NCI-H748 treated with DMSO at 0.1 percent for 48 hours (cell line): Measurements from ENCODE around the gene SLC24A3.

Experiments used
- DNase-seq: peaks from one replicate; lab custom pipeline; 2025; lab: John Stamatoyannopoulos, UW

The SLC24A3 gene

GRCh38 chr20:19271879-19272651 is 59.6 kb downstream of the SLC24A3 start:
- DNase-seq: no peak

- no peak for DNase-seq
Observed at GRCh38 chr20:19272976-19273654, 60.7 kb downstream of the SLC24A3 start.

DNA sequence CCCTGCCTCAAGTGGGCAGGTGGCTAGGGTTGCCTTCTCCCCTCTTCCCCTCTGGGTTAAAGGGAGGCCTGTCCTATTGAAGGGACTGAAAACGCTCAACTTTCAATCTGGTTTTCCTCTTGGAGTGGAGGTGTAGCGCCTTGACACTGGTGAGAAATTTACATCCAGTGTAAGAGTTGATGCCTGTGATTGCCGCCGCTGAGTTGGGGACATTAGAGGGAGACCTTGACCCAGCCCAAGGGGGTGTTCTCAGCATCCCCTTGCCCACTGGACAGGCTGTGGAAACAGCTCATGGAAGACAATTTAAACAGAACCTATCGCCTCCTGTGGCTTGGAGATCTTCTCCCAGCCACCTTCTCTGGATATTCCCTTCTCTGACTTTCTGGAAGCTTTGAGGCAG is 61.6 kb downstream of the SLC24A3 start:
- DNase-seq: no peak

DNA sequence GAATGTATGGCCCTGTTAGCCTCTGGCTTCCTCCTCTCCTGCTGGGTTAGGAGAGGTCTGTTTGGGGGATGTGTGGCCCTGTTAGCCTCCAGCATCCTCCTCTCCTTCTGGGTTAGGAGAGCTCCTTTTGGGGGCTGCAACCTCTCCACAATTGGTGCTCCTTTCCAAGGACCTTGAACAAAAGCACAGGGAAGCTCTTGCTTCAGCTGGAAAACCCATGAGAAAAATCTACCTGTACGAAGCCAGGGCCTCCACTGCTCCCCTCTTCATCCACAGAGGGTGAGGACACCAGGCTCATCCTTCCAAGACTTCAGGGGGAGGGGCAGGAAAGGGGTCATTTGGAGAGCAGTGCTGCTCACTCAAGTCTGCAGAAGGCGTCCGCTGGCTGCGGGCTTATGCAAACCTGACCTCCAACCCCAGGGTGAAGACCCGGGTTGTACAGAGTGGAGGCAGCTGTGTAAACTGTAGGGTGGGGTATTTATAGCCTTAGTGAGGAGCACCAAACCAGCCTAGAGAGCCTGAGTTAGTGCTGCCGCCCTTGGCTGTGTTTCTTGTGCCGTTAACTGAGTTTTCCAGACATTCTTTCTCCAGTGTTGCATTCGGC is 62.1 kb downstream of the SLC24A3 start:
- no peak for DNase-seq

DNA sequence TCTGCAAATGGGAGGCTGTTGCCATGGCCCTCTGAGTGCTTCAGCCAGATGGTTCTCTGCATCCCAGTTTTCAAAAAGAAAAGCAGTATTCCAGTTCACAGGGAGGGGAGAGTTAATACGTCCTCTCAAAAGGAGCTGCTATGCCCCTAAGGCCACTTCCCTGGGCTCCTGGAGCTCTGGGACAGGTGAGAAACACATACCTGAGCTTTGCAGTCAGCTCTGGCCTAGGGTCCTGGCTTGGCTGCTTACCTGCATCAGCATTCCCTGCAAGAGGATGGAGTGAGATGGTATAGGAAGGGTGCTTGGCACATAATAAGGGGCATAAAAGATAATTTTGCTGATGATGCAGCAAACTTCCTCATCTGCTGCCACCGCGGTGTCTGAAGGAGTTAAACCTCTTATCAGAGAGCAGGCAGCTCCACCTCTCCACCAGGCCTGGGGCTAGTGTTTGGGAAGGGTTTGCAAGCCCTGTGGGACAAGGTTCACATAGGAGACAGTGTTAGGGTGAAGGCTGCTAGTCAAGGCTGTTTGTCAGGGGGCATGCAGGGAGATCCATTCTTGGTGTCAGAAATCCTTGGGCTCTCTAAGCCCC is 62.7 kb downstream of the SLC24A3 start:
- no peak for DNase-seq

GRCh38 chr20:19275630-19276071 is 63.2 kb downstream of the SLC24A3 start:
- DNase-seq: no peak

DNA sequence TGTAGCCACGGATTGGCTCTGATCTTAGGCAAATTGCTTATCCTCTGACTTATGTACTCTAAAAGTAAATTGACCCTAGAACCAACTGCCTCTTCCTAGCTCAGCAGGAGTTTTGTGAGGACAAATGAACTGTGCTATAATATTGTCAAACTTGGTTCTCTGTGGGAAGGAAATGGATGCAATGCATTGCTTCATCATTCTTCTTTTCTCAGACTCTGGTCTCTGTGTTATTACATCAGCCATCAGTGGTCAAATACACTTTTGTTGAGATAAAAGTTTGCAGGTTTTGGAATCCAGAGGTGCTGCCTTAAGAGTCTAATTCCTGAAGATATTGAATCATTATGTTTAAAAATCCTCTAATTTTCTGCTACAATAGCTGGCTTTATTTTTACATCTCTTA is 64.9 kb downstream of the SLC24A3 start:
- DNase-seq: no peak

GRCh38 chr20:19283490-19284025 is 71.1 kb downstream of the SLC24A3 start:
- no peak for DNase-seq

DNA sequence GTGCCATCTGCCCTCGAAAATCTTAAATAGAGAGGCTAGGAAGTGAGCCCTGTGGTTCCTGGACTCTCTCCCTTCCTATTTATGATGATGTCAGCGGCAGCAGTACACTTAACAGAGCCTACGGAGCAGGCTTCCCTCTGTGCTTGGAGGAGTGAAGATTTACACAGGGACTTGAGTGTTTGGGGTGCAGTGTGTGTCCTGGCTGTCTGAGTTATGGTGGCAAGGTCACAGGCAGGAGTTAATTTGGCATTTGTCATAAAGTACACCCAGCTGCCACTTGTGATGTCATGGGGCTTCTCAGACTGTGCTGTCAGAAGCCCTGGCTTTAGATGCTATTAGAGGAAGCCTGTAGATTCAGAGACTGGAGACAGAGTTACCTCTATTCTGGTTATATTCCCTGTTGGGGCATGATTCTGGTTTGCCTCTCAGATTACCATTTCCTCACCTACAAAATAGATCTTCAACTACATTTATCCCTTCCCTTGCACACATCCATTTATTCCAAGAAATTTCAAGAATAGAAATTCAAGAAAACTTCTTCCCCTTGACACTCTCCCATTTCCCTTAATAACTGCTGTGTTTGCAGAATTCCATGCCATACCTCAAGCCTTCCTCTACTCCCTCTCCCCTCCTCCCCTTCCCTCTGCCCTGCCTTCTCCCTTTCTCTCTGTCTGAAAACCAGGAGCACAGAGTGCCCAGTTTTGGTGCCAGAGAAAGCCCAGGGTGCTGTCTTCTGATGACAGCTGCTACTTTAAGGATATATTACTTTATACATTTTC is 72.1 kb downstream of the SLC24A3 start:
- no peak for DNase-seq

- no peak for DNase-seq
Observed at GRCh38 chr20:19285436-19285835, 73.0 kb downstream of the SLC24A3 start.

GRCh38 chr20:19288061-19288460 is 75.6 kb downstream of the SLC24A3 start:
- no peak for DNase-seq

DNA sequence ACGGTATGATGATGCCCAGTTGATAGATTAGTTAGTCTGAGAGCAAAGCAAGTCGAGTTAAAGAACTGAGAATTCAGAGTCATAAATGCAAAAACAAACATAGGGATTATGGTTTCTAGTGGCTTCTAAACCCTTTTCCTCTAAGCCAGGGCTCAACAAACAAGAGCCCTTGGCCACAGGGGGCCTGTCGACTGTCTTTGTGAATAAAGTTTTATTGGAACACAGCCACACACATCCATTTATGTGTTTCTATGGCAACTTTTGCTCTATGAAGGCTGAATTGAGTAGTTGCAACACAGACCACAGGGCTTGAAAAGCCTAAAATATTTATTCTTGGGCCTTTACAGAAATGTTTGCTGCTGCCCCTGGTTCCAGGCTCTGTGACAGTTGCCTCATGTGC is 76.2 kb downstream of the SLC24A3 start:
- DNase-seq: no peak

DNA sequence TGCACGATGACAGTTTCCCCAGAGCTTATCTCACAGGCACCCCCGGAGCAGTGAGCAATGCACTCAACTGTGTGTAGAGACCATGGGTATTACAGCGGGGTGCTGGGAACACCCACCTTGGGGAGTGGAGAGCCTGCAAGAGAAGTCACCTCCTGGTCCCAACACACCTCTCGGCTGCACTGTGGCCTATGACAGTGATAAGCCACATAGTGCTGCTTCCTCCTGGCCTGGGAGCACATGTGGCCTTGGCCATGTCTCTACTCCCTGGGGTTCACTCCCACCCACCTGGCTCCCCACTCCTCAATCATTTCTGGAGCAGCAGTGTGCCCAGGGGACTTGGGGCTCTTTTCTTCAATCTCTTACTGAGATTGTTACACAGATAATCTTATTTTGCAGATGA is 77.0 kb downstream of the SLC24A3 start:
- DNase-seq: no peak

DNA sequence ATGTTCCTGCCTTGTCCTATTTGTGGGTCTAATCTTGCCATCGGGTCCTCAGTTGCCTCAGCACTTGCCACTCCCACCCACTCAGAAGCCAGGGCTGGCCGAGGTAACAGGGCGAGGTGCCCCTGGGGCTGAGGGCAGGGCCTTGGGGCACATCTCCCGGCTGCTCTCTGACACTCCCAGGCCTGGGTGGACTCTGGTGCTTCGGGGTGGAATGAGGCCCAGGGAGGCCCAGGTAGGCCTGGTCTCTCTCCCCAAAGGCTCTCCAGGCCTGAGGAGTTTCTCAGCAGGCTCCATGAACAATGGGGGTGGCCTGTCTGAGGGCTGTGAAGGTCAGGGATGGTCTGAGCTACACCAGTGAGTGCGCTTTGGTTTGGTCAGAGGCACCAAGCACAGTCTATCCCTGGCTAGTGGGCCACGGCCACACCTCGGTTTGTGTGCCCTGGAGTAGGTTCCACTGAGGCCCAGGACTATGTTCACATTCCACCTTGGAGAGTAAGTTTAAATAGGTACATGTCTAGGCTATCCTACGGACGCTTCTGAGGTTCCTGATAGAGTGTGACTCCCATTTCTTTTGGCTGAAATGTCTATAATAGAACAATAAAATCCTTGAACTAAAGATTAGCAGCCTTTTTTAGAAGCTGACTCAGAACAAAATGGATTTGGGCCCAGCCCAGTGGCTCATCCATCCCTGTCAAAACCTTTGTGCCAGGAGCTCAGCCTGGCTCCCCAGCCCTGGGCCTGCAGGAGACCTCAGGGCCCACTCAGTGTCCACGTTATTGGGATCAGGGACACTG is 78.8 kb downstream of the SLC24A3 start:
- DNase-seq: no peak

DNA sequence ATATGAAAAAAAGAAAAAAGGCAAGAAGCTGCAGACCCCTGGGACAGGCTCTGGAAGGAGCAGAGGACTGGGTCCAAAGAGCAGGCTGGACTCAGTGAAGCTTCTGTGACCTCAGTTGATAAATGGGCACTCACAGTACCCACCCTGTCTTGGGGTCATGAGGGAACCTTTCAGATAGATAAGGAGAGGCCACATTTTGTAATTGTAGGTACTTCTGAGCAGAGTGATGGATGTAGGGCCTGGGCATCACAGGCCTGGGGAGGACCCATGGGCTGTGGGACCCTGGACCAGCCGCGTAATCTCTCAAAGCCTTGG is 79.3 kb downstream of the SLC24A3 start:
- DNase-seq: no peak

GRCh38 chr20:19292254-19292653 is 79.8 kb downstream of the SLC24A3 start:
- DNase-seq: no peak

DNA sequence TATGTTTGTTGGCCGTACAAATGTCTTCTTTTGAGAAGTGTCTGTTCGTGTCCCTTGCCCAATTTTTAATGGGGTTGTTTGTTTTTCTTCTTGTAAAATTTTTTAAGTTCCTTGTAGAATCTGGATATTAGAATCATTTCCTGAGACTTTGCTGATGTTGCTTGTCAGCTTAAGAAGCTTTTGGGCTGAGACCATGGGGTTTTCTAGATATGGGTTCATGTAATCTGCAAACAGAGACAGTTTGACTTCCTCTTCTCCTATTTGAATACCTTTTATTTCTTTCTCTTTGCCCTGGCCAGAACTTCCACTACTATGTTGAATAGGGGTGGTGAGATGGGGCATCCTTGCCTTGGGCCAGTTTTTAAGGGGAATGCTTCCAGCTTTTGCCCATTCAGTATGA is 82.6 kb downstream of the SLC24A3 start:
- no peak for DNase-seq

DNA sequence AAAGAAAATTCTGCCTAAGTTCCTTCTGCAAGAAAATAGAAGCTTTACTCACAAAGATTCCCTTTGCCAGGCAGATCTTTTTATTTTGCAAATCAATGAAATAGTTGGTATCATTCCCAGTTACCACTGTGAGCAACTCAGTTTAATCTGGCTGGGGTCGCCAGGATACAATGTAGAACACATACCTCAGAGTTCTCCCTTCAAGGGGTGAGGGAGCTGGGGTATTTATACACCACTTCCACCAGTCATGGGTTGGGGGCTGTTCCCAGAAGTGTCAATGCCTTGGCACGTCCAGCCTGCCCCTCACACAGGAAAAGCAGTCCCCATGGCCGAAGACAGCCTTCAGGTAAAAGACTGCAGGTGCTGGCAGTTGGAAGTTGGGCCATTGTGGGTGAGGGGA is 86.2 kb downstream of the SLC24A3 start:
- no peak for DNase-seq

GRCh38 chr20:19300395-19300794 is 88.0 kb downstream of the SLC24A3 start:
- DNase-seq: no peak

- DNase-seq: no peak
Observed at GRCh38 chr20:19301142-19301541, 88.7 kb downstream of the SLC24A3 start.

DNA sequence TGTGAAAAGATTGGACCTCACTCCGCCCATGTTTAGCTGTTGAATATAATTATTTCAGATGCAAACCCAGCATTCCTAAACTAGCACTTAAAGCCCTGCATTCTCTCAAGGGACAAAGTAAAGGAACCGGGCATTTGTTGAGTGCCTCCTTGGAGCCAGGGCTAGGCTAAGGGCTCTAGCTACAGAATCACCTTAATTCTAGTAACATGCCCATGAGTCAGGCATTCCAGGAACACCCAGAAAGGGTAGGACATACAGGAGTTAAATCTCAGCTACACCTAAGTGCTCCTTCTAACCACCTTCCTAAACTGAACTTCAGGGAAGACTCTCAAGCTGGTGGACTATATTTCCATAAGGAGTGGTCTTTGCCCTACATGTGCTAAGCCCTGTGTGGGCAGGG is 89.4 kb downstream of the SLC24A3 start:
- DNase-seq: no peak
